CD4-positive, alpha-beta T cell treated with Interleukin-10 for 1 hour (primary cell): ENCODE measurements around the gene PDZD7.
"Not testable (repeated sequence)": the region's sequence is repeated elsewhere in the genome, so short reads cannot be mapped to it uniquely, and the experiment has no call there.

Experiments
- DNase-seq: peaks from one replicate; pipeline ENCODE4 v3.0.0-alpha.2; 2020

PDZD7 gene

DNA sequence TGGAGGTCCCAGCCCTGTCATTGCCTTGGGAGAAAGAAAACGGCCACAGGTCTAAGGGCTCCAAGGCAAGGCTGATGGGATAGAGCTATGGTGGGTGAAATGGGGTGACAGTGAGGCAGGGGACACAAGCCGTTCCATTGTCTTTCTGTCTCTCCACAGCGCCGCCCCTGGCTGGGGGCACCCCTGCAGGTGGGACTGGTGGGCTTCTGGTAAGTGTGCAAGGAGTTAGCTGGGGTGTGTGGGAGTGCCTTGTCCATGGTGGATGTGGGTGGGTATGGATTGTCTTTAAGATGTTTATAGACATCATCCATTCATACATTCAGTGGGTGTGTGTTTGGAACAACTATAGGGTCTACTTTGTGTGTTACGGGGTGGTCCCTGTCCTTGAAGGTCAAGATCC, 7.6 kb upstream of the PDZD7 start:
- DNase-seq = no peak

GRCh38 chr10:101036726-101037125, 5.8 kb upstream of the PDZD7 start:
- DNase-seq = no peak

DNA sequence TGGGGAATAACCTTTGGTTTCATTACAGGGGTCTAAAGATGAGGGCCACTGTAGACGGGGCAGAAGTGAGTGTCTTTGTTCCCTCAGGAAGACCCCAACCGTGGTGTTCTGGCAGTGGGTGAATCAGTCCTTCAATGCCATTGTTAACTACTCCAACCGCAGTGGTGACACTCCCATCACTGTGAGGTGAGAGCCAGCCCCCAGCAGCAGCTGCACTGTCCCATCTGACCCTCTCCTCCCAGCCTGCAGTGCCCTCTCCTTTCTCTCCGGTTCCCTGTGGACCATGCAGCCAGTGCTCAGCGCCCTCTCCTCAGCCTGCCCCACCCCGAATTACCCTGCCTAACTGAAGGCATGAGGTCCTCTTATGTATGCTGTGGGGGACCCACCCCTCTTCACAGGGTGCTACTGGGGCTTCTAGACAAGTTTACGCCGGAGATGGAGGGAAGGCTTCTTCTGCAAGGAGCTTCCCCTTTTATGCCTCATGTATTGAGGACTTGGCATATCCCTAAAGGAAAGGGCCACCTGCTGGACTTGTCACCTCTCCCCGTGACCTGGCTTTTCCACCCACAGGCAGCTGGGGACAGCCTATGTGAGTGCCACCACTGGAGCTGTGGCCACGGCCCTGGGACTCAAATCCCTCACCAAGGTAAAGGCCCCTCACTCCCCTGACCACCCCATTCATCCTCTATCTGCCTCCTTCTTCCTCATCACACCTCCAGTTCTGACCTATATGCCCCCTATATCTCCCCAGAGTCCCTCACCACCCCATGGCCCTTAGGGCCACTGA, 5.2 kb upstream of the PDZD7 start:
- no peak for DNase-seq

GRCh38 chr10:101035314-101035713, 4.4 kb upstream of the PDZD7 start:
- no peak for DNase-seq

- not testable (repeated sequence) for DNase-seq
These were observed 3.5 kb upstream of the PDZD7 start for GRCh38 chr10:101034404-101034803.

- DNase-seq = no peak
These were observed 2.3 kb upstream of the PDZD7 start for GRCh38 chr10:101033276-101033675.

GRCh38 chr10:101032637-101033224, 1.8 kb upstream of the PDZD7 start:
- peak; percentile 51 for DNase-seq

DNA sequence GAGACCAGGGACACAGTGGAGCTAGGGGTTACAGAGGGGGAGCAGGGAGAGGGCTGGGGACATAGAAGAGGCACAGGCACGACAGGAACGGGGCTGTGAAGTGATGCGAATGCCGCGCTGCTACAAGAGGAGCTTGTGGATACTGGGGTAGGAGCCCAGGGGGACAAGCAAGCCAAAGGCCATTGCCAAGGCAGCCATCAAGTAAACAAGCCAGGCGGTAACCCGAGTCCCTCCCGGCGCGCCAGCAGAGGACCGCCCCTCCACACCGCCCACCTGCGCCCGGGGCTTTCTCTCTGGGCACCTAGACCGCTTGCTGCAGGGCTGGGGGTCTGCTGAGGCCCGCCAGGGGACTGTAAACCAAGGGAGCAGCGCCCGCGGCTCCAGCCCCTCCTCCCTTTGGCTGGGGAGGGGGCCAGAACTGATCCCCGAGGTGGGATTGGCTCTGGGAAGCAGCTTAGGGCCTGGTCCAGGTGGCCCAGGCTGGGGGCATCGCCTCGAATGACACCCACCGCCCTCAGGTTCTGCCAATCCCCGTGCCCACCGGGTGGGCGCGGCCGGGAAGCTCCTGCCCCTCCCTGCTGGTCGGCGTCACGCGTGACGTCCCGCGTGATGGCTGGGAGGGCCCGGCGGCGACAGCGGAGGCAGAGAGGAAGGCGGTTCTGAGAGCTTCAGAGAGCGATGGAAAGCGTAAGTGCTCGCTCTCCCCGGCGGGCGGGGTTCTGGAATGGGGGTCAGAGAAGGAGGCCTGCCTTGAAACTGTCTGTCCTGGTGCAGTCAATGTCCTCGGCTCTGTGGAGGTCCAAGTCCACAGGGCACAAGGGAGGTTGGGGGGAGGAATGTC, 1.1 kb upstream of the PDZD7 start:
- DNase-seq = peak; percentile 85

- DNase-seq = no peak
These were observed 317 bp downstream of the PDZD7 start for GRCh38 chr10:101030496-101031127.

GRCh38 chr10:101029520-101030295, 1.2 kb downstream of the PDZD7 start:
- DNase-seq = no peak

GRCh38 chr10:101028446-101029337, 2.2 kb downstream of the PDZD7 start:
- no peak for DNase-seq

- no peak for DNase-seq
These were observed 3.7 kb downstream of the PDZD7 start for GRCh38 chr10:101027106-101027720.

DNA sequence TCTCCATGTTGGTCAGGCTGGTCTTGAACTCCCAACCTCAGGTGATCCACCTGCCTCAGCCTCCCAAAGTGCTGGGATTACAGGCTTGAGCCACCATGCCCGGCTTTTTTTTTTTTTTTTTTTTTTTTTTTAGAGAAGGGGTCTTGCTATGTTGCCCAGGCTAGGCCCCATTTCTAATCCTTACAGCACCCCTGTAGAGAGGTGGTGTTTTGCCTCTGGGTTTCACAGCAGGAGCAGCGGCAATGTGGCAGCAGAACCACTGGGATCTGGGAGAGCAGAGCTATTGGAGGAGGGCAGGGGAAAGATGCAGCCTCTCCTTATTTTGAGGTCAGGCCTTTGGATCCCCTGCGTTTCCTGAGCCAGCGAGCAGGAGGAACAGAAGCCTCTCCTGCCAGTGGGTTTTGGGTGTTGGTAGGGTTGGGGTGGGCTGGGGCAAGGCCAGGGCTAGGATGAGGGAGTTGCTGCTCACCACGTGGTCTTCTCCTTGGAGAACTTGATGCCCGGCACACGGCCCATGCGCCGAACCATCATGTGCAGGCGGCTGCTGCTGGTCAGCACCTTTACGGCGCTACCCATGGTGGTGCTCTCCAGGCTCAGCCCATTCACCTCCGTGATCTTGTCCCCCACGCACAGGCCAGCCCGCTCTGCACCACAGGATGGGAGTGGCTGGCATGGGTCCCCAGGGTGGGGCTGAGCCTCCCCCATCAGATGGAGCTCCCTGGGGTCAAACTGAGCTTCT, 7.8 kb downstream of the PDZD7 start:
- DNase-seq = no peak

- DNase-seq = no peak
These were observed 9.2 kb downstream of the PDZD7 start for GRCh38 chr10:101021692-101022251.

DNA sequence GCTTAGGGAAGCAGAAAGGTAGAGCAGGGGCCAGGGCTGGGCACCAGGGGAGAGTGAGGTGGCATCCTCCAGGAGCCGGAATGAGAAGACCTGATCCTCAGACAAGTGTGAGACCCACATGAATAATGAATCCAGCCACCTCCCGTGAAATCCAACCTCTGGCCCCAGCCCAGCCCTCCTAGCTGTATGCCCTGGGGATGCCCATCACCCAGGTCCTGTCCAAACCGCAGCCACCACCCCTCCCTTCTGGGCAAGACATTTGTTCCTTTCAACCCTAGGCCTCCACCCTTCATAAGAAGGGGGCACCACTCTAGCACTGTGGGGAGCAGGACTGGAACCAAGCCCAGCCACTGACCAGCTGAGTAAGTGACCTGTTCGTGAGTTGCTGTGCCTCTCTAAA, 9.7 kb downstream of the PDZD7 start:
- no peak for DNase-seq

DNA sequence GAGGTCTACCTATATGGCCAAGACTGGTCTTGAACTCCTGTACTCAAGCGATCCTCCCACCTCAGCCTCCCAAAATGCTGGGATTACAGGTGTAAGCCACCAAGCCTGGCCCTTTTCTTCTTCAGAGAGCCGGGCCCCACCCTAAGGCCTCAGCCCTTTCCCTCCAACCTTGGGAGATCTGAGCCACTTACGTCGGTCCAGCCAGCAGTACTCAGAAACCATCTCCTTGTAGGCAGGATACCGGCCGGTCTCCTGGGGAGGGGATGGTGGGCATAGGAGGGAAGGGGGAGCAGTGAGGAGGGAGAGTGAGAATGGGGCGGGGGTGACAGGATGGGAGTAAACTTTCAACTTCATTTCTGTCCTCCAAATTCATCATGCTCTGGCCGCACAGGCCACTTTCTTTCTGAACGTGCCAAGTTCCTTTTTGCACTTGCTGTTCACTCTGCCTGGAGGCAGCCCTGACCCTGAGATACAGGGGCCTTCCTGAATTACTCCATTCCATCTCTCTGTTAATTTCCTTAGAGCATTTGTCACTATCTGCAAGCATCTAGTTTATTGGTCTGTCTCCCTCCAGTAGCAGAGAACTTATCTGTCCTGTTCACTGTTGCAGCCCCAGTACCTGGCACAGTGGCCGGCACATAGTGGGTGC, 10.4 kb downstream of the PDZD7 start:
- DNase-seq = no peak

- no peak for DNase-seq
These were observed 11.6 kb downstream of the PDZD7 start for GRCh38 chr10:101019440-101019703.

GRCh38 chr10:101018600-101019439, 12.1 kb downstream of the PDZD7 start:
- peak; percentile 73 for DNase-seq
